ENCODE measurements around the gene FBXL15. TPM values are rescaled to one million over a fixed set of nuclear protein-coding genes. Genes with fewer than 3 reads are reported as not detected.

The FBXL15 gene
- total RNA-seq, 1 donor from 2014 or later, result 9.8 TPM

DNA sequence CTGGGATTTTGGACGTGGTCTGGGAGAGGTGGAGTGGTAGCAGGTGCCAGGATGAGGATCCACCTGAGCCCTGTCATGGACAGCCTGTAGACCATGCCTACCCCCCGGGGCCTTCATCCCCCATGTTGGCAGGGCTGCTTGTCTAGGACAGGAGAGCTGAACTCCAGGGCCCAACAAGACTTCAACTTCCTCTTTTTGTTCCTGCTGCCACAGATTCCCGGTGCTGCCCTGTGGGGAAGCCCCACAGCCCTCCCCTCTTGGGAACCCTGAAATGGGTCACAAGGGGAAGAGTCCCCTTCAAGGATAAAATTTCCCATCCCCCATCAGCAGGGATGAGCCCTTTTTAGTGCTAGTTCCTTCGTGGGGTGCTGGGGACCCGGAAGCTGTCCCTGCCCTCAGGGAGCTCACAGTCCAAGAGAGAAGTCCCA lies 13.0 kb downstream of the FBXL15 start:
- H3K9me3 Mint-ChIP-seq (ENCODE audit: unreplicated experiment), result no peaks in the 10 kb centered on the region
- H3K36me3 Mint-ChIP-seq (ENCODE audit: unreplicated experiment), result no peaks in the 10 kb centered on the region
- no peak for DNase-seq (ENCODE audit: extremely low spot score, unreplicated experiment)
- no peak overlapping the region for H3K27ac Mint-ChIP-seq (ENCODE audit: unreplicated experiment)
- H3K4me1 Mint-ChIP-seq (ENCODE audit: unreplicated experiment), result peaks cover 17% of the 10 kb centered on the region
- TF ChIP-seq, protein P1, sequence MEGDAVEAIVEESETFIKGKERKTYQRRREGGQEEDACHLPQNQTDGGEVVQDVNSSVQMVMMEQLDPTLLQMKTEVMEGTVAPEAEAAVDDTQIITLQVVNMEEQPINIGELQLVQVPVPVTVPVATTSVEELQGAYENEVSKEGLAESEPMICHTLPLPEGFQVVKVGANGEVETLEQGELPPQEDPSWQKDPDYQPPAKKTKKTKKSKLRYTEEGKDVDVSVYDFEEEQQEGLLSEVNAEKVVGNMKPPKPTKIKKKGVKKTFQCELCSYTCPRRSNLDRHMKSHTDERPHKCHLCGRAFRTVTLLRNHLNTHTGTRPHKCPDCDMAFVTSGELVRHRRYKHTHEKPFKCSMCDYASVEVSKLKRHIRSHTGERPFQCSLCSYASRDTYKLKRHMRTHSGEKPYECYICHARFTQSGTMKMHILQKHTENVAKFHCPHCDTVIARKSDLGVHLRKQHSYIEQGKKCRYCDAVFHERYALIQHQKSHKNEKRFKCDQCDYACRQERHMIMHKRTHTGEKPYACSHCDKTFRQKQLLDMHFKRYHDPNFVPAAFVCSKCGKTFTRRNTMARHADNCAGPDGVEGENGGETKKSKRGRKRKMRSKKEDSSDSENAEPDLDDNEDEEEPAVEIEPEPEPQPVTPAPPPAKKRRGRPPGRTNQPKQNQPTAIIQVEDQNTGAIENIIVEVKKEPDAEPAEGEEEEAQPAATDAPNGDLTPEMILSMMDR (IDR thresholded peaks at IDR 0.05), result no peak
- peak overlapping the region; percentile 92 for H3K4me3 Mint-ChIP-seq (ENCODE audit: unreplicated experiment)
- peaks cover 13% of the 10 kb centered on the region for H3K27me3 Mint-ChIP-seq (ENCODE audit: unreplicated experiment)

DNA sequence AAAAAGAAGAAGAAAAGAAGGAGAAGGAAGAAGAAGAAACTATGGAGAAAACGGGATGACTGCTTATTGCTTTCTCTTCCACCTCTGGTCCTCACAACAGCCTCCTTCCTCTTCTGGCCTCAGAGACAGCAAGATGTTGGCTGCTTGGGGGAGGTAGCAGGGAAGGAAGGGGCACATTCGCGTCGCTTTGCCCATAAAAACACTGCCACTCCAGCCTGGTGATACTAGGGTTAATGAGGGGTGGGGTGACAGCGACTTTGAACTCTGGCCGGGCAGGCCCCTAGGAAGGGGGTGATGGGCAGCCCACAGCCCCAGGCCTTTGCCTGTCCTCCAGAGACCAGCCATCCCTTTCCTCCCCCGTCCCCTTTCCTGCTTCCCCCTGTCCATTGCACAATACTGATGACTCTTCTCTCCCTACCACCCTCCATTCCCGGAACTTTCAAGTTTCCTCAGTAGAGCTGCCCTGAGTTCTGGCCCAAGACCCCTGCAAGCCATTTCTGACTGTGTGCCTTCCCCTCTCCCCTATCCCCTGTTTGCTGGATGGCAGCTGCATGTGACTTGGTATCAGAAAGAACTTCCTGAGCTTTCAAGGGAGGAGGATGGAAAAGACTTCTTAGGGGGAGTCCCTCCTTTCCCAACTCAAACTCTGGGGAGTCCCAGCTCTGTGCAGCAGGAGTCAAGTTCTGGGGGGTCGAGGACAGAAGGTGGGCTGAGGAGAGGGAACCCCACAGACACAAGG lies 13.9 kb downstream of the FBXL15 start:
- no peaks in the 10 kb centered on the region for H3K36me3 Mint-ChIP-seq (ENCODE audit: unreplicated experiment)
- H3K27ac Mint-ChIP-seq (ENCODE audit: unreplicated experiment), result no peak overlapping the region
- TF ChIP-seq, protein P1 (IDR thresholded peaks at IDR 0.05), result no peak
- H3K4me1 Mint-ChIP-seq (ENCODE audit: unreplicated experiment), result peaks cover 17% of the 10 kb centered on the region
- no peak for DNase-seq (ENCODE audit: extremely low spot score, unreplicated experiment)
- no peaks in the 10 kb centered on the region for H3K9me3 Mint-ChIP-seq (ENCODE audit: unreplicated experiment)
- peaks cover 13% of the 10 kb centered on the region for H3K27me3 Mint-ChIP-seq (ENCODE audit: unreplicated experiment)
- no peak overlapping the region for H3K4me3 Mint-ChIP-seq (ENCODE audit: unreplicated experiment)

DNA sequence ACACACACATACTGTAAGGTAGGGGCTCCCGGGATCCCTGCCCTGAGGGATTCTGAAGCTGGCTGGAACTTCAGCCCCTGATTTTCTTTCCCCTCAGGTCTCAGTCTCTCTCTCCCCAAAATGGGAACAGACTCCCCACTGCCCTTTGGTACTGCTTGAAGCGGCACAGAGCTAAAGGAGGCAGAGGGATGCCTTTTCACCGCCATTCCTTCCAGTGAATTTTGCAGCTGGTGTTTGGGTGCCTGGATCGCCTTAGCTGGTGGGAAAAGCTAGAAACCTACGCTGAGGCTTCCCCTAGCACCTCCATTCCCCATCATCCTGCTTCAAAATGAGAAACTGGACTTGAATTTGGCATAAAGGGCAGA lies 14.5 kb downstream of the FBXL15 start:
- TF ChIP-seq, protein P1 (IDR thresholded peaks at IDR 0.05), result no peak
- H3K4me3 Mint-ChIP-seq (ENCODE audit: unreplicated experiment), result no peak overlapping the region
- no peak overlapping the region for H3K27ac Mint-ChIP-seq (ENCODE audit: unreplicated experiment)
- DNase-seq (ENCODE audit: extremely low spot score, unreplicated experiment), result no peak
- no peaks in the 10 kb centered on the region for H3K9me3 Mint-ChIP-seq (ENCODE audit: unreplicated experiment)
- peaks cover 17% of the 10 kb centered on the region for H3K4me1 Mint-ChIP-seq (ENCODE audit: unreplicated experiment)
- H3K36me3 Mint-ChIP-seq (ENCODE audit: unreplicated experiment), result no peaks in the 10 kb centered on the region
- H3K27me3 Mint-ChIP-seq (ENCODE audit: unreplicated experiment), result peaks cover 13% of the 10 kb centered on the region

DNA sequence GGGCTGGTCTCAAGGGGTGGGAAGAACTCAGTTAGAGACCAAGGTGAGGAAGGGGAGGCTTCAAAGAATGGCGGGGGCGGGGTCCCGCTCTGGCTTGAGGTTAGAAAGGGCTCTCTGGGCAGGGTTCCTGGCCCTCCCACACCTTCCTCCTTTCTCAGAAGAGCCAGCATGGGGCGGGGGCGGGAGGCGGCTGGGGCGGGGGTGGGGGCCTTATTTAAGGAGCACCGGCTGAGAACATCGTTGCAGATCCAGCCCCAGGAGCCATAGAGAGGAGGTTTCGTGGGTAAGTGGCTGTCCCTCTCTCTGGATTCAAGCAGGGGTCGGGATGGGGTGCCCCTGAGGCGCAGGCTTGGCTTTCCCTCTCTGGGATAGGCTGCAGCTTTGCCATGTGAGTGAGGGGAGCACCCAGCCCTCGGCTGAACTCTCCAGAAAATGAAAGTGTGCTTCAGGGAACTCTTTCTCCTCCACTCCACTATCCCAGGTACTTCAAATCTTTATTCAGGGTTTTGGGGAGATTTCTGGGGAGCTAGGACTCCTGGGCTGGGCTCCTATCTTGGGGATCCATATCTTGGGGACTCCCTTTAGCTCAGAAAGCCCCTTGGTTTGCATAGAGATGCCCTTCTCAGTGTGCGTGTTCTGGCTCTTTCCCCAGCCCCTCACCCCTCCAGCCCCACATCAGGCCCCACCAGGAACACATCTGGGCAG lies 15.0 kb downstream of the FBXL15 start:
- H3K4me1 Mint-ChIP-seq (ENCODE audit: unreplicated experiment), result peaks cover 17% of the 10 kb centered on the region
- no peak overlapping the region for H3K27ac Mint-ChIP-seq (ENCODE audit: unreplicated experiment)
- TF ChIP-seq, protein P1 (IDR thresholded peaks at IDR 0.05), result no peak
- no peak overlapping the region for H3K4me3 Mint-ChIP-seq (ENCODE audit: unreplicated experiment)
- H3K36me3 Mint-ChIP-seq (ENCODE audit: unreplicated experiment), result no peaks in the 10 kb centered on the region
- H3K27me3 Mint-ChIP-seq (ENCODE audit: unreplicated experiment), result peaks cover 13% of the 10 kb centered on the region
- no peaks in the 10 kb centered on the region for H3K9me3 Mint-ChIP-seq (ENCODE audit: unreplicated experiment)
- DNase-seq (ENCODE audit: extremely low spot score, unreplicated experiment), result no peak

DNA sequence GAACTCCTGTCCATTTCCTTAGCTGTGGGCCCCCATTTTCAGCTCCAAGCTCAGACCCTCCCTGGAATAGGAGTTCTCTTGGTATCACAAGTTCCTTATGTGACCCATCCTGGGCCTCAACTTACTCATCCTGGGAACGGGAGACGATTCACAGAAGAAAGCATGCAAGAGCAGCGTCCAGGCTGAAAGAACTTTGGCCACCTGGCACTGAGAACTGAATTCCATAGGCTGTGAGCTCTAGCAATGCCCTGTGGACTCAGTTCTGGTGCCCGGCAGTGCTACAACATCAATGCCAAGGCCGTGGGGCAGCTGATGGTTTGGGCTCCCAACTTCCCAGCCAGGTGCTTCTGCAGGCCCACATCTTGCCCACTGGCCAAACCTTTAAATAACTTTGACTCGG lies 15.7 kb downstream of the FBXL15 start:
- Mint-ChIP-seq H3K27me3 (ENCODE audit: unreplicated experiment) (peaks cover 13% of the 10 kb centered on the region), H3K4me3 (ENCODE audit: unreplicated experiment) (no peak overlapping the region)

More for the DNA sequence above, 15.7 kb downstream of the FBXL15 start:
- no peaks in the 10 kb centered on the region for H3K9me3 Mint-ChIP-seq (ENCODE audit: unreplicated experiment)
- TF ChIP-seq, protein P1 (IDR thresholded peaks at IDR 0.05), result no peak
- no peak overlapping the region for H3K27ac Mint-ChIP-seq (ENCODE audit: unreplicated experiment)
- peaks cover 17% of the 10 kb centered on the region for H3K4me1 Mint-ChIP-seq (ENCODE audit: unreplicated experiment)
- DNase-seq (ENCODE audit: extremely low spot score, unreplicated experiment), result no peak
- no peaks in the 10 kb centered on the region for H3K36me3 Mint-ChIP-seq (ENCODE audit: unreplicated experiment)
